ENCODE data around the gene NRCAM. TPM values are rescaled to one million over a fixed set of nuclear protein-coding genes. Genes with fewer than 3 reads are reported as not detected.

The NRCAM gene
- total and polyA plus RNA-seq, 2 of the 8 experiments (the other 6 are each of a cell fraction or from before 2014, with no cell fraction given): 2.7 to 3.8 TPM

GRCh38 chr7:108142675-108143259 lies 313.5 kb downstream of the NRCAM start (continued):
- TF ChIP-seq KDM1A (IDR thresholded peaks at IDR 0.05; ENCODE audit: borderline replicate concordance, low read length): no peak

Data from H1 (cell line).